Cerebellar nuclear complex (tissue), 1 donor: ENCODE results near the gene TP63.

ENCODE experiments used
- DNase-seq, 2 experiments: peaks; one replicate each; lab custom pipeline; 2025; lab: John Stamatoyannopoulos, UW

Gene TP63

GRCh38 chr3:189780546-189781270 lies 149.5 kb downstream of the TP63 start:
- DNase-seq: no peak

- no peak for DNase-seq
Measured at GRCh38 chr3:189781415-189781814, 150.2 kb downstream of the TP63 start.

GRCh38 chr3:189786479-189787064 lies 155.4 kb downstream of the TP63 start:
- DNase-seq: no peak

- no peak for DNase-seq
Measured at GRCh38 chr3:189787191-189787590, 156.0 kb downstream of the TP63 start.

GRCh38 chr3:189787632-189788031 lies 156.4 kb downstream of the TP63 start:
- DNase-seq: no peak

GRCh38 chr3:189789432-189789831 lies 158.2 kb downstream of the TP63 start:
- DNase-seq: no peak

- DNase-seq: no peak
Measured at GRCh38 chr3:189790658-189791057, 159.5 kb downstream of the TP63 start.

- DNase-seq: no peak
Measured at GRCh38 chr3:189792046-189792929, 161.1 kb downstream of the TP63 start.

GRCh38 chr3:189794518-189794917 lies 163.3 kb downstream of the TP63 start:
- DNase-seq: no peak

GRCh38 chr3:189797103-189797750 lies 166.0 kb downstream of the TP63 start:
- DNase-seq: no peak

GRCh38 chr3:189799366-189799765 lies 168.2 kb downstream of the TP63 start:
- no peak for DNase-seq

GRCh38 chr3:189800436-189800835 lies 169.2 kb downstream of the TP63 start:
- no peak for DNase-seq

GRCh38 chr3:189803254-189803653 lies 172.1 kb downstream of the TP63 start:
- DNase-seq: no peak

- DNase-seq: no peak
Measured at GRCh38 chr3:189805375-189806067, 174.3 kb downstream of the TP63 start.

- no peak for DNase-seq
Measured at GRCh38 chr3:189806171-189806951, 175.2 kb downstream of the TP63 start.

- no peak for DNase-seq
Measured at GRCh38 chr3:189808246-189809007, 177.2 kb downstream of the TP63 start.

- no peak for DNase-seq
Measured at GRCh38 chr3:189809583-189809982, 178.4 kb downstream of the TP63 start.

GRCh38 chr3:189812806-189813465 lies 181.7 kb downstream of the TP63 start:
- no peak for DNase-seq

- DNase-seq: no peak
Measured at GRCh38 chr3:189813647-189814240, 182.6 kb downstream of the TP63 start.
